Measurements from ENCODE around the gene NRXN3.

The NRXN3 gene

GRCh38 chr14:79690960-79691359 lies 1520.8 kb downstream of the NRXN3 start:
- intact Hi-C loops (cut with DNase I), result no loop called here
- no peak for DNase-seq

DNA sequence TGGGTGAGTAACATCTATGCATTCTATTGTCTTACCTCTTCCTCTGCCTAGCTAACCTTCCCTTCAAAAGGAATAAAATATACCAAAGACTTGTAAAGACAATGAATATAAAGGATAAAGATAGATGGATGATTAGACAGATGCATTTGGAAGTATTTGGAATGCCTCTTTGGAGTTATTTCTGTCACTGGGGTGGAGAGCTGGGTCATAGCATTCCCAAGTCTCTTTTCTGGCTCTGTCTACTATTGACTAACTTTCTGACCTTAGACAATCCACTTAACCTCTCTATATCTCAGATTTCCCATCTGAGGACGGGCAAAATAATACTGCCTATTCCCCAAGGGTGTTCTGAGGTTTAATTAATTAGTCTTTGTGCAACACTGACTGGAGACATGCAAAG lies 1523.8 kb downstream of the NRXN3 start:
- intact Hi-C loops (cut with DNase I), result no loop called here

DNA sequence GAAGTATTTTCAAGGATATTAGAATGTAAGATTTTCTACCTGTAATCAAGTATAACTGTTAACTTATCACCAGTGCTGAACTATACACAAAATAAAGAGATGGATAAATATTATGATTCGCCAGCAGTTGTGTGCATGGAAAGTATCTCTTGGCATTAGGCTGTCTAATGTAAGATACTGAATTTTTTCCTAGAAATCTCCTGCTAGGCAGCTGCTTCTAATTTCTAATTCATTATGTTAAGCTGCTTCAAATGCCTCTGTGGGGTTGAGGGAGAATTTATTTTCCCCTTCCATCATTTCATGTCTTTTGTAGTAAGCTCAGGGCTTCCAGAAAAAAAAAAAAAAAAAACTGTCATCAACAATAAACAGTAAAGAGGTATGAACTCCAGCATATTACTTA lies 1525.1 kb downstream of the NRXN3 start:
- intact Hi-C loops (cut with DNase I), result no loop called here
- no peak for DNase-seq

More for the DNA sequence above, 1523.8 kb downstream of the NRXN3 start:
- DNase-seq, result no peak

GRCh38 chr14:79698298-79698711 lies 1528.1 kb downstream of the NRXN3 start:
- intact Hi-C loops (cut with DNase I), result no loop called here
- DNase-seq, result no peak

- no peak for DNase-seq
- intact Hi-C loops (cut with DNase I), result no loop called here
Measured at GRCh38 chr14:79699206-79699605, 1529.0 kb downstream of the NRXN3 start.

- intact Hi-C loops (cut with DNase I), result no loop called here
- no peak for DNase-seq
Measured at GRCh38 chr14:79701371-79701770, 1531.2 kb downstream of the NRXN3 start.

GRCh38 chr14:79702197-79702596 lies 1532.0 kb downstream of the NRXN3 start:
- intact Hi-C loops (cut with DNase I), result no loop called here
- DNase-seq, result no peak

- DNase-seq, result no peak
- intact Hi-C loops (cut with DNase I), result no loop called here
Measured at GRCh38 chr14:79703209-79703608, 1533.0 kb downstream of the NRXN3 start.

DNA sequence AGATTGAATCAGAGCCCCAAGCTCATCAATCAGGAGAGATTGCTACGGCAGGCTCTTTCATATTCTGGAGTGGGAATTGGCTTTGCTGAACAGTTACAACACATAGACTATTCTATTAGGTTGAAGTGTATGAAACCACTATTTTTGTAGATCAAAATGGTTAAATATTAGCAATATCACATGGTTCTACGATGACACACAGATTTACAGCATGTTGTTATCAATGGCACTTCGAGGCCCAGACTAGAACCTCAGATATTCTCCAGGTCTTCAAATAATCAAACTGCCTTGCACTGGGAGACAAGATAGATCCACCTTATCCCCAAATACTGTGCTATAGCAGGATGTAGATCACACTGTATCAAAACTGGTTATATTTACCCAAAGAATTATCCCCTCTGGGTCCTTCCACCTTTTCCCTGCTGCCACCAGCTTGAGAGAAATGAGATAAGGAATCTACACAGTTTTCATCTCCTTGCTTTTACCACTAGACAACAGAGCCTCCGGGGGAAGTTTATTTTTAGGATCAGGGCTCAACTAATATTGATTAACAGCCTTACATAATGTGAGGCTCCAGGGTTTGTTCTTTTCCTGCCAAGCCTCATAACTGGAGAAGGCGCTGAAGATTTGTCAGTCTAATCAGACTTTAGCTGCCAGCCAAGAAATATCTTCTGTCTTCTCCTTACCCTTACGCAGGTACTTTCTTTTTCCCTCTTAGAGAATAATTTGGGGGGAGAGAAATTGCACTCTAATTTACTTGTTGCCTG lies 1534.1 kb downstream of the NRXN3 start:
- intact Hi-C loops (cut with DNase I), result no loop called here

GRCh38 chr14:79705126-79705894 lies 1535.1 kb downstream of the NRXN3 start:
- no peak for DNase-seq
- intact Hi-C loops (cut with DNase I), result no loop called here

More for the DNA sequence above, 1534.1 kb downstream of the NRXN3 start:
- no peak for DNase-seq

DNA sequence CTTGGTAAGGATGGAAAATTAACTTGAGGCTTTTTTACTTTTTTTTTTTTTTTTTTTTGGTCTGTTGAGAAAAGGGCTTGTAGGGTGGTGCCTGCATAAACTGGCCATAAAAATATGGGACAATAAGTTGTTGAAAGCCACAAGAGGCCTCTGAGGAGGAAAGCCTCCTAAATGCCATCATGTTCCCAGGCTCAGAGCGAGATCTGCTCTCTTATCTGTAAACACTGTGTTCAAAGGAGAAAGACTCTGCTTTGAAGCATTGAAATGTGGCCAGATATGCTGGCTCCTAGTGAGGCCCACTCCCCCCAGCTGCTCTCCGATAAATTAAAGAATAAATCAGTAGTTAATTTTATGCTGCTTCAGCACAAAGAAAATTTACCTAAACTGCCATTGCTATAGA lies 1536.2 kb downstream of the NRXN3 start:
- intact Hi-C loops (cut with DNase I), result no loop called here
- no peak for DNase-seq

DNA sequence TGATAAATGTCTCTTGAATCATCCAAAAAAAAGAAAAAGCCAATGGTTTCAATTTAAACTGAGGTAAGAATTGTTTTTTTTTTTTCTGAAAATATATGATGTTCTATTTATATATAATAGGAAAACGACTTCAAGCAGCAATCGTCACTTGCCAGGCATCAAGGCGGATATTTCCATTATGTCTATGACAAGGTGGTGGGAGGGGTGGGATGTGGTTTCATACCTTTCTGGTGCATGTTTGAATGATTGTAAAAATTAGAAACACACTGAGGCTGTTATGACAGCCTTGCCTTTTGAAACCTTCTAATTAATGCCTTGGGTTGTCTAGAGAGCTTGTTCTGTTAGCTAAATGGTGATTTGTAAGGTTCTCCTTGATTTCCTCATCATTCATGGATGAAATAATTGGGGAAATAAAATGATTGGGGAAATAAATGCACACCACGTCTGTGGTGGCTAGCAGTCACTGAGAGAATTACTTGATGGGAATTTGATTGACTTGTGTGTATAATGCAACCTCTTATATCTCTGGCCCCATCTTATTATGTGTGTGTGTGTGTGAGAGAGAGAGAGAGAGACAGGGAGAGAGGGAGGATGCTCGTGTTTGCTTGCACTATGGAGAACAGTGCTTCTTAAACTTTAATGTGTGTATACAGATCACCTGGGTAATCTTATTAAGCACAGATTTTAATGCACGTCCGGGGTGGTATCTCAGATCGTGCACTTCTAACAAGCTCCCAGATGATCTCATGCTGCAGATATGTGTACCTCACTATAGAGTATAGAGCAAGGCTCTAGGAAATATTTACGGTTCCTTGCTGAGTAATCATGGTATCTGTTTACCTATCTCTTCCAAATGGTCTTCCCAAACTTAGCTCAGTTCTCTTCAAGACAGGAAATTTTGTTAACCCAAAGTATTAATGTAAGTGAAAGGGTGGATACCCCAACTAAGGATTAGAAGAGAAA lies 1538.5 kb downstream of the NRXN3 start:
- DNase-seq, result peak in 26 of 42 donors; percentile 3 to 81 (median 34)
- intact Hi-C loops (cut with DNase I), result no loop called here

DNA sequence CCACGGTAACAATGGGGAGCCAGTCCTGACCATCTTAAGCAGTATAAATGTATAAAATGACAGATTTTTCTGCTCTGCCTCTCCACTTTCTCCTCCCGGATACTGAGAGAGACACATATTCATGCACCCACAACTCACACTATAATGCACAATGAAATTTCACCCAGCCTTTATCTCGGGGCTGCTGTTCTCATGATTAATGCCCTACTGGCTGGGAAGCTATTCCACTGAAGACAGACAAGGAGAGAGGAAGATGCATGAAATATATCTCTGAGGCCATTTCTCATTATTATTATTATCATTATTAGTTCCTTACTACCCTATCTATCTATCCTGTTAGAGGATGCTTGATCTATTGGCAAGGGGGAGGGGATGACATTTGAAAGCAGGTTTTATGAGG lies 1539.4 kb downstream of the NRXN3 start:
- DNase-seq, result no peak
- intact Hi-C loops (cut with DNase I), result no loop called here

- intact Hi-C loops (cut with DNase I), result no loop called here
- no peak for DNase-seq
Measured at GRCh38 chr14:79712302-79712950, 1542.3 kb downstream of the NRXN3 start.

DNA sequence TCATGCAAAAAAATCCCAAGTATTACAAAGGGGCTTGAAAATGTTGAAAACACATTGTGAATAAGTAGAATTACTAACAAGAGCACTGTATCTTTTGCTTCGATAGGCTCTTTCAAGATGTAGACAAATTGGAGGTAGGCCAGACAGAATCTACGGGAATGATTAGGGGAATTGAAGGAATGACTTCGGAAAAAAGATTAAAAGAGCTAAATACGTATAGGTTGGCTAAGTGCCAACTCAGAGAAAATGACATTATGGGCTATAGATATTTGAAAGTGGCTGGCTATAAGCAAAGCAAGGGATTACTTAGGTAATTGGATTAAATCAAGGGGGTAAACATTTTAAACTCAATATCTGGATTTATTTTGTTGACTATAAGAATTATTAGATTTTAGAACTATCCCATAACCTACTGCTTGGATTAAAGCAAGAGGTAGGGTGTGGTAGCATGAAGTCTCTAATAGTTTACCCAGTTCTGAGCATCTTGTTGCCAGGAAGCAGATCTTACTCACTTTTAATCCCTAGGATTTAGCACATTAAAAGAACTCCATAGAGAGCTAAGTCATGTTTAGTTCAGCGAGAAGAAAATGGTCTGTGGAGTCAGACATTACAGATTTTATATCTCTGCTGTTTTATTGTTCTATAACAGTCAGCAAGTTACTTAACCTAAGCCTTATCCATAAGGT lies 1551.4 kb downstream of the NRXN3 start:
- intact Hi-C loops (cut with DNase I), result no loop called here
- DNase-seq, result no peak

GRCh38 chr14:79724934-79725717 lies 1555.0 kb downstream of the NRXN3 start:
- peak in 1 of 42 donors; percentile 46 for DNase-seq
- intact Hi-C loops (cut with DNase I), result no loop called here

GRCh38 chr14:79727900-79728299 lies 1557.7 kb downstream of the NRXN3 start:
- no peak for DNase-seq
- intact Hi-C loops (cut with DNase I), result no loop called here

DNA sequence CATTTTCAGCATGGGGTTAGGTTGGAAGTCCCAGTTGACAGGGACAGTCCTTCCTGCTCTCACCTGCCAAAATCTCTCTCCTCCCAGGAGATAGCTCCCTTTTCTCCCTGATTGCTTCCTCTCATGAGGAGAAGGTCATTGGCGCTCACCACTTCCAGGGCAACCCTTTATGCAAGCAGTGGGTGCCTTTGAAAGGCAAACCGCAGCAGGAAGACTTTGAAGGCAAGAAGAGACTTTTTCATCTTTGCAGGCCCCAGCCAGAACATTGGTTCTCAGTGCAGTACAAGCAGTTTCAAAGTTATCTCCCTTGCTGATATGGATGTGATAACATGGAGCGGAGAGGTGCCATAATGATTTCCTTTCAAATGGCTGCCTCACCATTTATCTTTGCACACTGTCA lies 1558.2 kb downstream of the NRXN3 start:
- intact Hi-C loops (cut with DNase I), result no loop called here

More for the DNA sequence above, 1558.2 kb downstream of the NRXN3 start:
- DNase-seq, result no peak

Measured in head of caudate nucleus (tissue), 42 donors.